A549 (cell line): Measurements from ENCODE around the gene TRAK1. TPM values are rescaled to one million over a fixed set of nuclear protein-coding genes. Genes with fewer than 3 reads are reported as not detected.

Experiments used
- ATAC-seq, 2 experiments: fragments of 200-7000 bp in 1 of 2; fragments of >200 bp in 1 of 2; cut with Nextera tagmentation in 1 of 2; cut with Tn5 transposase in 1 of 2; 3 replicates each; pipeline versions ENCODE4 v1.8.0 to v1.9.1; 2018 to 2020; ENCODE audit warnings: mild to moderate bottlenecking in 1 of 2, moderate library complexity in 1 of 2
- CTCF ChIA-PET: fragments of 300-600 bp; sonication (Branson Sonifier 250); formaldehyde crosslinking; extraction: SDS; loops from one replicate; lab custom pipeline; 2021; ENCODE audit warnings: antibody characterized with exemption, inconsistent platforms; lab: Yijun Ruan, JAX
- POLR2A ChIA-PET: fragments of 350-600 bp; formaldehyde crosslinking; extraction: SDS; loops from one replicate; lab custom pipeline; 2021; ENCODE audit warnings: antibody characterized with exemption, inconsistent platforms; lab: Yijun Ruan, JAX
- DNase-seq, 2 experiments: peaks; one replicate each; pipeline versions ENCODE4 v3.0.0 to v3.0.0-alpha.2; 2011 to 2016; ENCODE audit warnings: low read depth in 1 of 2, low spot score in 1 of 2
- FAIRE-seq: peaks from 2 replicates; lab custom pipeline; 2011; peaks lifted over from hg19 to GRCh38; lab: Jason Lieb, UNC
- H3K27ac ChIP-seq, 2 experiments: fragments of >200 bp; sonication (Bioruptor Twin); formaldehyde crosslinking; 3 replicates each; pipeline ENCODE4 v1.5.1; 2016 to 2017
- H3K4me1 ChIP-seq: fragments of >200 bp; sonication (Bioruptor Twin); formaldehyde crosslinking; 3 replicates; pipeline ENCODE4 v1.6.1; 2016
- H3K4me2 ChIP-seq: fragments of >200 bp; sonication (Bioruptor Twin); formaldehyde crosslinking; 3 replicates; pipeline ENCODE4 v1.6.1; 2016
- H3K4me3 ChIP-seq: fragments of >200 bp; sonication (Bioruptor Twin); formaldehyde crosslinking; 3 replicates; pipeline ENCODE4 v1.5.1; 2016
- H3K9me3 ChIP-seq: fragments of >200 bp; sonication (Bioruptor Twin); formaldehyde crosslinking; 3 replicates; pipeline ENCODE4 v1.6.1; 2016
- BHLHE40 ChIP-seq: IDR thresholded peaks from 2 replicates; pipeline ENCODE4 v1.6.1; 2012; ENCODE audit warnings: low read depth, low read length, inconsistent platforms
- CBX8 ChIP-seq: fragments of 200-600 bp; sonication (generic); IDR thresholded peaks from 2 replicates; pipeline ENCODE4 v1.6.1; 2016
- CEBPB ChIP-seq, 2 experiments: fragments of >200 bp in 1 of 2; sonication (Bioruptor Twin) in 1 of 2; formaldehyde crosslinking in 1 of 2; IDR thresholded peaks; 2 replicates each; pipeline ENCODE4 v1.6.1; 2012 to 2016
- CHD2 ChIP-seq: fragments of 150-350 bp; IDR thresholded peaks from 2 replicates; pipeline ENCODE4 v1.6.1; 2014; ENCODE audit warnings: low read length; ENCODE audit not compliant: partially characterized antibody
- CHD4 ChIP-seq: fragments of 200-600 bp; sonication (generic); IDR thresholded peaks from 2 replicates; pipeline ENCODE4 v1.6.1; 2016; ENCODE audit warnings: antibody characterized with exemption, mild to moderate bottlenecking, borderline replicate concordance
- EHF ChIP-seq: fragments of 250-450 bp; sonication (Bioruptor Pico); IDR thresholded peaks from 2 replicates; pipeline ENCODE4 v1.5.0; 2020; ENCODE audit warnings: mild to moderate bottlenecking
- FOXS1 ChIP-seq: fragments of 250-450 bp; sonication (Bioruptor Pico); IDR thresholded peaks from 2 replicates; pipeline ENCODE4 v1.5.0; 2020; ENCODE audit warnings: mild to moderate bottlenecking, moderate library complexity
- HDAC2 ChIP-seq: fragments of 200-600 bp; sonication (generic); IDR thresholded peaks from 2 replicates; pipeline ENCODE4 v1.6.1; 2016
- HEYL ChIP-seq: fragments of 250-450 bp; sonication (Bioruptor Pico); IDR thresholded peaks from 2 replicates; pipeline ENCODE4 v1.8.0; 2021; ENCODE audit warnings: mild to moderate bottlenecking, moderate library complexity
- HOXA7 ChIP-seq: fragments of 250-450 bp; sonication (Bioruptor Pico); IDR thresholded peaks from 2 replicates; pipeline ENCODE4 v1.5.0; 2020; ENCODE audit warnings: mild to moderate bottlenecking, moderate library complexity
- HOXB13 ChIP-seq: fragments of 250-450 bp; sonication (Bioruptor Pico); IDR thresholded peaks from 2 replicates; pipeline ENCODE4 v1.5.0; 2020; ENCODE audit warnings: low read depth, mild to moderate bottlenecking, moderate library complexity
- JUNB ChIP-seq: fragments of >200 bp; sonication (Bioruptor Twin); formaldehyde crosslinking; IDR thresholded peaks from 2 replicates; pipeline ENCODE4 v1.6.1; 2016
- KDM5A ChIP-seq: fragments of 200-600 bp; sonication (generic); IDR thresholded peaks from 2 replicates; pipeline ENCODE4 v1.6.1; 2016; ENCODE audit warnings: antibody characterized with exemption, mild to moderate bottlenecking
- MAFK ChIP-seq: fragments of 450-650 bp; IDR thresholded peaks from 2 replicates; pipeline ENCODE4 v1.6.1; 2014; ENCODE audit not compliant: partially characterized antibody
- NFE2L2 ChIP-seq: fragments of 150-350 bp; conservative IDR thresholded peaks from 2 replicates; pipeline ENCODE4 v1.6.1; 2014; ENCODE audit warnings: low read length
- NPAS2 ChIP-seq: fragments of 250-450 bp; sonication (Bioruptor Pico); IDR thresholded peaks from 2 replicates; pipeline ENCODE4 v1.8.0; 2022; ENCODE audit warnings: mild to moderate bottlenecking, moderate library complexity, borderline replicate concordance
- POLR2A ChIP-seq: IDR thresholded peaks from 2 replicates; pipeline ENCODE4 v1.6.1; 2012; ENCODE audit warnings: mild to moderate bottlenecking, low read length
- RARB ChIP-seq: fragments of 250-450 bp; sonication (Bioruptor Pico); IDR thresholded peaks from 2 replicates; pipeline ENCODE4 v1.8.0; 2021; ENCODE audit warnings: mild to moderate bottlenecking, moderate library complexity
- RCOR1 ChIP-seq: fragments of 150-350 bp; IDR thresholded peaks from 2 replicates; pipeline ENCODE4 v1.6.1; 2014; ENCODE audit warnings: antibody characterized with exemption, low read length, low read depth
- RNF2 ChIP-seq: fragments of 200-600 bp; sonication (generic); IDR thresholded peaks from 2 replicates; pipeline ENCODE4 v1.6.1; 2016; ENCODE audit warnings: low read depth, mild to moderate bottlenecking, antibody characterized with exemption, moderate library complexity, borderline replicate concordance
- SMC3 ChIP-seq: fragments of >200 bp; sonication (Bioruptor Twin); formaldehyde crosslinking; IDR thresholded peaks from 3 replicates; pipeline ENCODE4 v1.6.1; 2018; ENCODE audit warnings: inconsistent platforms
- SREBF2 ChIP-seq: fragments of 450-650 bp; IDR thresholded peaks from 2 replicates; pipeline ENCODE4 v1.6.1; 2014; ENCODE audit warnings: mild to moderate bottlenecking, moderate library complexity
- TP53 ChIP-seq: fragments of 250-450 bp; sonication (Bioruptor Pico); IDR thresholded peaks from 2 replicates; pipeline ENCODE4 v1.5.0; 2021; ENCODE audit warnings: mild to moderate bottlenecking, moderate library complexity
- WGBS: methylation state at CpG from one replicate; pipeline ENCODE4 v1.1.6; 2017; ENCODE audit errors: missing lambda C conversion rate; 5-methylcytosine and 5-hydroxymethylcytosine counted together
- polyA plus RNA-seq, 4 experiments: library from polyadenylated mRNA; depleted of rRNA in 3 of 4; stranded (reverse); fragments of >200 nt; fragmentation: RNase III in 1 of 4; extraction: RNeasy Plus Mini Kit Qiagen cat#74134 plus additional on column Dnase treatment in 1 of 4; gene quantifications; 2 replicates in 3 of 4; 3 replicates in 1 of 4; pipeline ENCODE4 v1.2.3, GENCODE V29; 2011 to 2017
- TF ChIP-seq, protein P1 (sequence below): fragments of 250-450 bp; sonication (Bioruptor Pico); IDR thresholded peaks from 2 replicates; pipeline ENCODE4 v1.5.0; 2020; ENCODE audit warnings: low read depth, mild to moderate bottlenecking, moderate library complexity
- TF ChIP-seq, protein P2 (sequence below): fragments of >200 bp; sonication (Bioruptor Twin); formaldehyde crosslinking; IDR thresholded peaks from 3 replicates; pipeline ENCODE4 v1.5.1; 2016
- TF ChIP-seq, protein P3 (sequence below): fragments of >200 bp; sonication (Bioruptor Twin); formaldehyde crosslinking; IDR thresholded peaks from 3 replicates; pipeline ENCODE4 v1.6.1; 2016
- TF ChIP-seq, protein P4 (sequence below): fragments of 200-600 bp; sonication (generic); IDR thresholded peaks from 2 replicates; pipeline ENCODE4 v1.6.1; 2016; ENCODE audit warnings: antibody characterized with exemption, mild to moderate bottlenecking, moderate library complexity

TRAK1 gene
- polyA plus RNA-seq, 2 of the 4 experiments (the other 2 are of a cell fraction), result 12.2 to 22.3 TPM

DNA sequence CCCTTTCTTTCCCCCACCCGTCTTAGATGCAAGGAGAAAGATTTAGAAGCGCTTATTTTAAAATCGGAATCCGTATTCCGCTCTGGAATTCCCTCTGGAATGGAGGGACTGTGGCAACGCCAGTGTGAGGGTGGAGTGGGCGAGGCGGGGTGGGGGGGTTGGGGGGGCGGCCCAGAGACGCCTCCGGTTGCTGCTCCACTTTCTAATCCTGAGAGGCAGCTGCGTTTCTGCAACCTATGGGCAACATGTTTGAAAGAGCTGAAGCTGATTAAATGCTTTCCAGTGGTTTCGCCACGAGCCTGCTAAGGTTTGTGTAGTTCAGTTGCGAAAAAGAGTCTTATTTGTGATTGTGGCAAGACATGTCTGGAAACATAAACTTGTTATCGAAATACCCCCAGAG lies 174.9 kb downstream of the TRAK1 start, which contains the start of gene CCK:
Gene CCK (minus strand): TSS at position 101 of the 400 bp plus-strand sequence. CDS start 2,555 bp downstream, outside the sequence.
- TF ChIP-seq RARB (no peak), SMC3 (no peak), CHD2 (no peak), SREBF2 (no peak), NFE2L2 (no peak), HOXB13 (no peak), HDAC2 (no peak), RNF2 (no peak), HEYL (no peak), CBX8 (no peak), KDM5A (no peak), POLR2A (no peak)
- TF ChIP-seq, protein P1, sequence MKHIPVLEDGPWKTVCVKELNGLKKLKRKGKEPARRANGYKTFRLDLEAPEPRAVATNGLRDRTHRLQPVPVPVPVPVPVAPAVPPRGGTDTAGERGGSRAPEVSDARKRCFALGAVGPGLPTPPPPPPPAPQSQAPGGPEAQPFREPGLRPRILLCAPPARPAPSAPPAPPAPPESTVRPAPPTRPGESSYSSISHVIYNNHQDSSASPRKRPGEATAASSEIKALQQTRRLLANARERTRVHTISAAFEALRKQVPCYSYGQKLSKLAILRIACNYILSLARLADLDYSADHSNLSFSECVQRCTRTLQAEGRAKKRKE, result no peak
- TF ChIP-seq, all 56 proteins: peak for 0
- POLR2A ChIA-PET, result no interaction called here
- H3K4me3 ChIP-seq, result no peak within 1 kb of the TSS
- 66% methylated on average over 15 of the region's 16 CpGs for WGBS
- FAIRE-seq (no peak), ATAC-seq (no peak), DNase-seq (no peak)
- H3K4me1 ChIP-seq, result peaks cover 13% of the 10 kb centered on the region; the same call in 2 of the 3 replicates
- CTCF ChIA-PET, result no interaction called here
- H3K27ac ChIP-seq, result no peak within 1 kb of the TSS
- H3K9me3 ChIP-seq, result no peaks in the 10 kb centered on the region; the same call in 2 of the 3 replicates
- H3K4me2 ChIP-seq, result no peak within 1 kb of the TSS

DNA sequence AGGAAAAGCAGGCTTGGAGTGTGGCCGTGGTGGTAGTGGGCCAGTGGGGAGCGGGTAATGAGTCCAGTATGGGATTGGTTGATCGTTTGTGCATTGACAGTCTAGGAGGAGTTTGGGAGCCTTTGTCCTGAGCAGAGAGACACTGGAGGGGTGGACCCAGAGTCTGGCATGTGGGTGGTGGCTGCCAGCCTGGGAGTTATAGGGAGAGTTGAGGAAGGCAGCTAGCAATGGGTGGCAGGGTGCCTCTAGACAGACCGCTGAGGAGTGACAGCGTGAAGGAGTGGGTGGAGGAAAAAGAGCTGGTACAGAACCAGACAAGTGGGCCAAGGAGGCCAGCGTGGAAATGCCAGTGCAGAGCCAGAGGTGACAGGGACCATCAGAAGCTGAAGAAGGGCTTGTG lies 176.7 kb downstream of the TRAK1 start:
- POLR2A ChIA-PET, result no interaction called here
- FAIRE-seq (no peak), DNase-seq (no peak), ATAC-seq (no peak)
- TF ChIP-seq KDM5A, result no peak
- TF ChIP-seq FOXS1 (CRISPR knock-in tag), result no peak
- no peak for TF ChIP-seq JUNB
- TF ChIP-seq NPAS2 (CRISPR knock-in tag), result no peak
- Histone ChIP-seq H3K9me3 (no peaks in the 10 kb centered on the region; the same call in 2 of the 3 replicates), H3K4me2 (no peak overlapping the region), H3K4me3 (no peak overlapping the region), H3K27ac (no peak overlapping the region), H3K4me1 (peaks cover 5% of the 10 kb centered on the region; the same call in 1 of the 3 replicates)
- CTCF ChIA-PET, result no interaction called here
- WGBS, result 48% methylated on average over 6 of the region's 6 CpGs

DNA sequence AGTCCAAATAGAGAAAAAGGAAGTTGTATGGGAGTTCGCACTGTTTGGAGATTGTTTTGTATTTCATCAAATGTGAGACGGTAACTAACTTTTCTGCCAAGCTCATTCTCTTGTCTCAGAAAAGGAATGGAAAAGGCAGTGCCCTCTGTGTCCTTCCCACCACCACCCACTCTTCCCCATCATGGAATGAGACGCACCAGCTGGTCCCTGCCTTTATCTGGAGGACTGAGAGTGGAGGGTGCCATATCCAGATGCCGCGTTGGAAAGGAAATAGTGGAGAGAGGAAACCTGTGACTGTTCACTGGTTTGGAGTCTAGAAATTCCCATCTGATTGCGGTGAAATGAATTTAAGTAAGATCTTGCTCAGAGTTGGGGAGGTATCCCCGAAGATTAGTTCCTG lies 178.5 kb downstream of the TRAK1 start:
- no peak overlapping the region for H3K4me2 ChIP-seq
- no peak for DNase-seq
- WGBS, result 53% methylated on average over 7 of the region's 7 CpGs
- ChIA-PET POLR2A (no interaction called here), CTCF (no interaction called here)
- no peaks in the 10 kb centered on the region; the same call in 2 of the 3 replicates for H3K9me3 ChIP-seq
- no peak for ATAC-seq
- TF ChIP-seq CHD4, result no peak
- TF ChIP-seq, protein P2, sequence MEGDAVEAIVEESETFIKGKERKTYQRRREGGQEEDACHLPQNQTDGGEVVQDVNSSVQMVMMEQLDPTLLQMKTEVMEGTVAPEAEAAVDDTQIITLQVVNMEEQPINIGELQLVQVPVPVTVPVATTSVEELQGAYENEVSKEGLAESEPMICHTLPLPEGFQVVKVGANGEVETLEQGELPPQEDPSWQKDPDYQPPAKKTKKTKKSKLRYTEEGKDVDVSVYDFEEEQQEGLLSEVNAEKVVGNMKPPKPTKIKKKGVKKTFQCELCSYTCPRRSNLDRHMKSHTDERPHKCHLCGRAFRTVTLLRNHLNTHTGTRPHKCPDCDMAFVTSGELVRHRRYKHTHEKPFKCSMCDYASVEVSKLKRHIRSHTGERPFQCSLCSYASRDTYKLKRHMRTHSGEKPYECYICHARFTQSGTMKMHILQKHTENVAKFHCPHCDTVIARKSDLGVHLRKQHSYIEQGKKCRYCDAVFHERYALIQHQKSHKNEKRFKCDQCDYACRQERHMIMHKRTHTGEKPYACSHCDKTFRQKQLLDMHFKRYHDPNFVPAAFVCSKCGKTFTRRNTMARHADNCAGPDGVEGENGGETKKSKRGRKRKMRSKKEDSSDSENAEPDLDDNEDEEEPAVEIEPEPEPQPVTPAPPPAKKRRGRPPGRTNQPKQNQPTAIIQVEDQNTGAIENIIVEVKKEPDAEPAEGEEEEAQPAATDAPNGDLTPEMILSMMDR, result no peak
- no peak for TF ChIP-seq NPAS2 (CRISPR knock-in tag)
- TF ChIP-seq CEBPB (IDR thresholded peaks at IDR 0.05), result no peak
- TF ChIP-seq TP53 (CRISPR knock-in tag), result no peak
- TF ChIP-seq, protein P3, sequence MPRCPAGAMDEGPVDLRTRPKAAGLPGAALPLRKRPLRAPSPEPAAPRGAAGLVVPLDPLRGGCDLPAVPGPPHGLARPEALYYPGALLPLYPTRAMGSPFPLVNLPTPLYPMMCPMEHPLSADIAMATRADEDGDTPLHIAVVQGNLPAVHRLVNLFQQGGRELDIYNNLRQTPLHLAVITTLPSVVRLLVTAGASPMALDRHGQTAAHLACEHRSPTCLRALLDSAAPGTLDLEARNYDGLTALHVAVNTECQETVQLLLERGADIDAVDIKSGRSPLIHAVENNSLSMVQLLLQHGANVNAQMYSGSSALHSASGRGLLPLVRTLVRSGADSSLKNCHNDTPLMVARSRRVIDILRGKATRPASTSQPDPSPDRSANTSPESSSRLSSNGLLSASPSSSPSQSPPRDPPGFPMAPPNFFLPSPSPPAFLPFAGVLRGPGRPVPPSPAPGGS, result no peak
- no peak for TF ChIP-seq HOXA7
- TF ChIP-seq, protein P4, sequence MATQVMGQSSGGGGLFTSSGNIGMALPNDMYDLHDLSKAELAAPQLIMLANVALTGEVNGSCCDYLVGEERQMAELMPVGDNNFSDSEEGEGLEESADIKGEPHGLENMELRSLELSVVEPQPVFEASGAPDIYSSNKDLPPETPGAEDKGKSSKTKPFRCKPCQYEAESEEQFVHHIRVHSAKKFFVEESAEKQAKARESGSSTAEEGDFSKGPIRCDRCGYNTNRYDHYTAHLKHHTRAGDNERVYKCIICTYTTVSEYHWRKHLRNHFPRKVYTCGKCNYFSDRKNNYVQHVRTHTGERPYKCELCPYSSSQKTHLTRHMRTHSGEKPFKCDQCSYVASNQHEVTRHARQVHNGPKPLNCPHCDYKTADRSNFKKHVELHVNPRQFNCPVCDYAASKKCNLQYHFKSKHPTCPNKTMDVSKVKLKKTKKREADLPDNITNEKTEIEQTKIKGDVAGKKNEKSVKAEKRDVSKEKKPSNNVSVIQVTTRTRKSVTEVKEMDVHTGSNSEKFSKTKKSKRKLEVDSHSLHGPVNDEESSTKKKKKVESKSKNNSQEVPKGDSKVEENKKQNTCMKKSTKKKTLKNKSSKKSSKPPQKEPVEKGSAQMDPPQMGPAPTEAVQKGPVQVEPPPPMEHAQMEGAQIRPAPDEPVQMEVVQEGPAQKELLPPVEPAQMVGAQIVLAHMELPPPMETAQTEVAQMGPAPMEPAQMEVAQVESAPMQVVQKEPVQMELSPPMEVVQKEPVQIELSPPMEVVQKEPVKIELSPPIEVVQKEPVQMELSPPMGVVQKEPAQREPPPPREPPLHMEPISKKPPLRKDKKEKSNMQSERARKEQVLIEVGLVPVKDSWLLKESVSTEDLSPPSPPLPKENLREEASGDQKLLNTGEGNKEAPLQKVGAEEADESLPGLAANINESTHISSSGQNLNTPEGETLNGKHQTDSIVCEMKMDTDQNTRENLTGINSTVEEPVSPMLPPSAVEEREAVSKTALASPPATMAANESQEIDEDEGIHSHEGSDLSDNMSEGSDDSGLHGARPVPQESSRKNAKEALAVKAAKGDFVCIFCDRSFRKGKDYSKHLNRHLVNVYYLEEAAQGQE, result no peak
- no peak for TF ChIP-seq BHLHE40
- TF ChIP-seq CBX8, result no peak
- TF ChIP-seq MAFK, result no peak
- TF ChIP-seq RCOR1, result no peak
- TF ChIP-seq HEYL, result no peak
- TF ChIP-seq EHF (CRISPR knock-in tag), result no peak
- no peak for FAIRE-seq
- no peak overlapping the region for H3K4me3 ChIP-seq
- no peaks in the 10 kb centered on the region for H3K4me1 ChIP-seq
- H3K27ac ChIP-seq, result no peak overlapping the region
